SHP77 (cell line): ENCODE data around the gene MTMR12.

Experiments used
- DNase-seq, 2 experiments: peaks; one replicate each; lab custom pipeline; 2025; lab: John Stamatoyannopoulos, UW

The MTMR12 gene

GRCh38 chr5:32190095-32190494, 122.6 kb downstream of the MTMR12 start:
- no peak for DNase-seq

GRCh38 chr5:32187675-32188074, 125.1 kb downstream of the MTMR12 start:
- no peak for DNase-seq

- DNase-seq = no peak
Observed at GRCh38 chr5:32182463-32183063, 130.2 kb downstream of the MTMR12 start.
